ENCODE data around the gene GAB2. TPM values are rescaled to one million over a fixed set of nuclear protein-coding genes. Genes with fewer than 3 reads are reported as not detected.

Gene GAB2
- total and polyA plus RNA-seq, 12 donors: 2.4 to 22.4 (median 16.2) TPM

DNA sequence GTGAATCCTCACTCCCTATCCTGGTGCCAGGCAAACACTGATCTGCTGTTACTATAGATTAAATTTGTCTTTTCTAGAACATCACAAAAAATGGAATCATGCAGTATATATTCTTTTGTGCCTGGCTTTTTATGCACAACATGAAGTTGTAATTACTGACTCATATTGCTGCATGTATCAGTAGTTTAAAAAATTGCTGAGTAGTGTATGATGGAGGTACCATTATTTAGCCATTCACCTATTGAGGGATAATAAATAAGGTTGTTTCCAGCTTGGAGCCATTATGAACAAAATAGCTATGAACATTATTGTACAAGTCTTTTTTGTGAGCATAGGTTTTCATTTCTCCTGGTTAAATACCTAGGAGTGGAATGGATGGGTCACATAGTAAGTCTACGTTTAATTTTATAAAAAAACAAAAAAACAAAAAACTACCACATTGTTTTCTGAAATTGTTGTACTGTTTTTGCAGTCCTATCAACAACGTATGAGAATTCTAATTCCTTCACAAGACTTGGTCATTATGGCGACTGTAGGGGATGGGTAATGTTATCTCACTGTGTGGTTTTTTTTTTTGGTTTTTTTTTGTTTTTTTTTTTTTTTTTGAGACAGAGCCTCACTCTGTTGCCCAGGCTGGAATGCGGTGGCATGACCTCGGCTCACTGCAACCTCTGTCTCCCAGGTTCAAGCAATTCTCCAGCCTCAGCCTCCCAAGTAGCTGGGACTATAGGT lies 117.3 kb downstream of the GAB2 start:
- H3K27me3 ChIP-seq: no peaks in the 10 kb centered on the region
- H3K4me1 ChIP-seq (replicated peaks in 1 of 2): peaks cover 9 to 23% of the 10 kb centered on the region in 2 donors
- H3K27ac ChIP-seq: no peak overlapping the region
- DNase-seq: no peak
- H3K36me3 ChIP-seq (replicated peaks in 1 of 2): no peaks in the 10 kb centered on the region
- intact Hi-C loops (cut with DNase I): no loop called here
- 92 to 98% (median 95%) methylated on average over 5 of the region's 5 CpGs for WGBS, 4 donors
- no peak for TF ChIP-seq POLR2A (IDR thresholded peaks at IDR 0.05)
- TF ChIP-seq, protein P1, sequence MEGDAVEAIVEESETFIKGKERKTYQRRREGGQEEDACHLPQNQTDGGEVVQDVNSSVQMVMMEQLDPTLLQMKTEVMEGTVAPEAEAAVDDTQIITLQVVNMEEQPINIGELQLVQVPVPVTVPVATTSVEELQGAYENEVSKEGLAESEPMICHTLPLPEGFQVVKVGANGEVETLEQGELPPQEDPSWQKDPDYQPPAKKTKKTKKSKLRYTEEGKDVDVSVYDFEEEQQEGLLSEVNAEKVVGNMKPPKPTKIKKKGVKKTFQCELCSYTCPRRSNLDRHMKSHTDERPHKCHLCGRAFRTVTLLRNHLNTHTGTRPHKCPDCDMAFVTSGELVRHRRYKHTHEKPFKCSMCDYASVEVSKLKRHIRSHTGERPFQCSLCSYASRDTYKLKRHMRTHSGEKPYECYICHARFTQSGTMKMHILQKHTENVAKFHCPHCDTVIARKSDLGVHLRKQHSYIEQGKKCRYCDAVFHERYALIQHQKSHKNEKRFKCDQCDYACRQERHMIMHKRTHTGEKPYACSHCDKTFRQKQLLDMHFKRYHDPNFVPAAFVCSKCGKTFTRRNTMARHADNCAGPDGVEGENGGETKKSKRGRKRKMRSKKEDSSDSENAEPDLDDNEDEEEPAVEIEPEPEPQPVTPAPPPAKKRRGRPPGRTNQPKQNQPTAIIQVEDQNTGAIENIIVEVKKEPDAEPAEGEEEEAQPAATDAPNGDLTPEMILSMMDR (IDR thresholded peaks at IDR 0.05): no peak
- no peak overlapping the region for H3K4me3 ChIP-seq
- H3K9me3 ChIP-seq (replicated peaks in 1 of 3): no peaks in the 10 kb centered on the region

DNA sequence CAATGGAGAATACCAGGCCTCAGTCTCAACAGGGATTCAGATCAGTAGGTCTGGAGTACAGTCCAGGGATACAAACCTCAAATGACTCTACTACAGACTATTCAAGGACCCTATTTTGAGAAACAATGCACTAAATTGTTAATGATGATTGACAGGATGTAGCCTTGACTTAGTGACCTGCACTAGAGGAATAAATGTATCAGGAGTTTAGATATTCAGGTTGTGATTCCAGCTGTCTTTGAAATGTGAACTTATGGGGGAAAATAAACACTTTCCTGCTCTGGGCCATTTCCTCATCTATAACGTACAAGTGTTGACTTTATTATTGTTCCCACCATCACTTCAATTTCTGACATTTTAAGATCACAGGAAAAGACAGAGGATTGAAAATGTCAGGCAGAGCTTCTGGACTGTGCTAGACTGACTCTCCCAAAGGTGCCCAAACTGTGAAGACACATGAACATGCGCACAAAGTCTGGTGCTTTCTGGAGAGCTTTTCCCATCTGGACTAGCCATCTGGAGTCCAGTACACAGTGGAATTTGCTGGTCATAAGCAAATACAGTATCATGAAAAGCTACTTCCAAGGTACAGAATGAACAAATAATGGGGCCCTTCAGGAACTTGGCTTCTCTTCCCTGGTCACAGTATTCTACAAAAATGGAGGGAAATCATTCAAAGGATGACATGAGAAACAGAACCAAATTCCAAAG lies 118.5 kb downstream of the GAB2 start:
- no peaks in the 10 kb centered on the region for H3K27me3 ChIP-seq
- intact Hi-C loops (cut with DNase I): no loop called here
- TF ChIP-seq, protein P1 (IDR thresholded peaks at IDR 0.05): no peak
- no peak for TF ChIP-seq POLR2A (IDR thresholded peaks at IDR 0.05)
- DNase-seq: no peak
- no peak overlapping the region for H3K4me3 ChIP-seq
- peaks cover 7 to 22% of the 10 kb centered on the region in 2 donors for H3K4me1 ChIP-seq (replicated peaks in 1 of 2)
- H3K36me3 ChIP-seq (replicated peaks in 1 of 2): no peaks in the 10 kb centered on the region
- WGBS, 4 donors: 81 to 89% (median 86%) methylated on average over 2 of the region's 2 CpGs
- H3K9me3 ChIP-seq (replicated peaks in 1 of 3): no peaks in the 10 kb centered on the region
- no peak overlapping the region for H3K27ac ChIP-seq

DNA sequence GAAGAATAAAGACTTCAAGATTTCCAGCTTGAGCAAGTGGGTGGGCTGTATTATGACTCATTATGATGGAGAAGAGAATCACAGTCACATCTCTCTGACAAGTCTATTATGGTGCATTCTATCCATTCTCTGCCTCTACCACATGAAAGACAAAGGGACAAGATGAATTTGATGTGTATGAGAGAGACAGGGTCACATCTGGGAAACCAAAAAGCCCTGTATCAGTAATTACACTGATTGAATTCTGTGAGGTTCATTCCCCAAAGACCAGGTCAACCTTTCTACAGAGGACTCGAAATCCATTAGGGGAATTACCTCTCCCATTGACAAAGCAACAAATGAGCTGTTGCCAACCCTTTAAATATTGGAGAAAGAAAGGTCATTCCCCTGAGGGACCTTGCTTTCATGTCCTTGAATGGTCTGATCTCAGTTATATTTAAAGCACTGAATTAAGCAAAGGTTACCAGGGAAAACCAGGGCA lies 119.3 kb downstream of the GAB2 start:
- Histone ChIP-seq H3K27me3 (no peaks in the 10 kb centered on the region), H3K9me3 (replicated peaks in 1 of 3) (no peaks in the 10 kb centered on the region), H3K4me3 (no peak overlapping the region), H3K36me3 (replicated peaks in 1 of 2) (no peaks in the 10 kb centered on the region), H3K27ac (peak overlapping the region in 1 of 5 donors; percentile 6), H3K4me1 (replicated peaks in 1 of 2) (peaks cover 7 to 22% of the 10 kb centered on the region in 2 donors)
- 31 to 47% (median 38%) methylated on average over 1 of the region's 1 CpG for WGBS, 4 donors
- TF ChIP-seq POLR2A (IDR thresholded peaks at IDR 0.05): no peak
- TF ChIP-seq, protein P1 (IDR thresholded peaks at IDR 0.05): no peak
- no peak for DNase-seq
- intact Hi-C loops (cut with DNase I): no loop called here

Measured in adrenal gland (tissue), 12 donors.